GM19455 (cell line): Measurements from ENCODE around the gene NXNL1.
"Not testable (repeated sequence)": the region's sequence is repeated elsewhere in the genome, so short reads cannot be mapped to it uniquely, and the experiment has no call there.

Source experiments
- ATAC-seq: cut with Tn5 transposase; IDR thresholded peaks from one replicate; pipeline ENCODE4 v1.9.1; 2021; ENCODE audit not compliant: unreplicated experiment

The NXNL1 gene

GRCh38 chr19:17486545-17487240 lies 26.0 kb upstream of the NXNL1 start:
- no peak for ATAC-seq

GRCh38 chr19:17484520-17485185 lies 23.9 kb upstream of the NXNL1 start:
- no peak for ATAC-seq

- no peak for ATAC-seq
These were observed 22.9 kb upstream of the NXNL1 start for GRCh38 chr19:17483605-17484002.

- no peak for ATAC-seq
These were observed 22.3 kb upstream of the NXNL1 start for GRCh38 chr19:17482877-17483604.

GRCh38 chr19:17481986-17482385 lies 21.3 kb upstream of the NXNL1 start:
- ATAC-seq: no peak

- ATAC-seq: no peak
These were observed 18.6 kb upstream of the NXNL1 start for GRCh38 chr19:17479325-17479791.

DNA sequence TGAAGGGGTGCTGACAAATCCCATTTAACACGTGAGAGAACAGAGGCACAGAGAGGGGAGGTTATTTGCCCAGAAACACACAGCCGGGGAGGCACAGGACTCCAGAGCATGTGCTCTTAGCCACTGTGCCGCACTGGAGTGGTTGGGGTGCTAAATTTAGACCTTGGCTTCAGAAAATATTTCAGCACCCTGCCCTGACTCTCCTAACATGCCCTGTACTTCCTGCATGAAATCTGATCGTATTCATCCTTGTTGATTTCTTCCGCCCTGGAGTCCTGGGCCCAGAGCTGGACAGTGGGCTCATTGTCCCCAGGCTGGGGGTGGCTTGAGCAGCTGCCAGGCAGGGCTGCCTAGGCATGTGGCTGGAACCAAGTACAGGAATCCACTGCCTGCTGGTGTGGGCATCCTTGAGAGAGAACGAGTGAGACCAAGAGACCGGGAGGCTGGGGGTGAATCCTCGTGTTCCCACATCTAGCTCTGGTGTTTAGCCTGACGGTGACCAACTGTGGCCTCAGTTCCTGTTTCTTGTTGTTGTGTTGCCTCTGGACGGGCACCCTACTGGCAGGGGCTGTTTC lies 14.9 kb upstream of the NXNL1 start:
- no peak for ATAC-seq

GRCh38 chr19:17475011-17475540 lies 14.3 kb upstream of the NXNL1 start:
- not testable (repeated sequence) for ATAC-seq

GRCh38 chr19:17473041-17473440 lies 12.3 kb upstream of the NXNL1 start:
- no peak for ATAC-seq

- no peak for ATAC-seq
These were observed 10.8 kb upstream of the NXNL1 start for GRCh38 chr19:17471410-17472125.

DNA sequence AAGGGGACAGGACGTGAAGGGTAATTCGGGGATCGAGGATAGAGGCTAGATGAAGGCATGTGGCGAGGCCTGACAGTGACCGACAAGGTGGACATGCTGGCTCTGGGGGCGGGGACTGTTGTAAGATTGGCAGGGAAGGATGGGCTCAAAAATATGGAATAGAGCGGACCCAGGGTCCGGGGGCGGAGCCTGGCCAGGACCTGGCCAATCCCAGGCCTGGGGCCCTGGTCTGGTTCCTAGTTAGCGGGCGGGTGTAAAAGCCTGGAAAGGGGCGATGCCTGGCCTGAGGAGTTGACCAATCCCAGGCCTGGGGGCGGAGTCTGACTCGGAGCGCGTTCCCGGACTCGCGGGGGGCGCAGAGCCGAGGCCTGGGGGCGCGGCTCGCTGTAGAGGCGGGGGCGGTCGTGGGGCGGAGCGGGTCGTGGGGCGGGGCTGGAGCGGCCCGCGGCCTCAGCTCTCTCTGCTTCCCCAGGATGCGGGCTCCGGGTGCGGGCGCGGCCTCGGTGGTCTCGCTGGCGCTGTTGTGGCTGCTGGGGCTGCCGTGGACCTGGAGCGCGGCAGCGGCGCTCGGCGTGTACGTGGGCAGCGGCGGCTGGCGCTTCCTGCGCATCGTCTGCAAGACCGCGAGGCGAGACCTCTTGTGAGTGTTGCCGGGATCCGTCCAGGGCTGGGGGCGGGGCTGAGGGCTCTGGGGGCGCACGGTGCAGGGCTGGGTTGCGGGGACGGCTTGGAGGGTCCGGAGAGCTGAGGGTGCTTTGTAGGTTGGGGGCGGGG lies 9.5 kb upstream of the NXNL1 start, which contains the start of gene SLC27A1:
Gene SLC27A1, plus strand, starts transcription at position 457 of the 774 bp plus-strand sequence. Its CDS starts 17 bp downstream, at position 474.
- ATAC-seq: peak; percentile 81

DNA sequence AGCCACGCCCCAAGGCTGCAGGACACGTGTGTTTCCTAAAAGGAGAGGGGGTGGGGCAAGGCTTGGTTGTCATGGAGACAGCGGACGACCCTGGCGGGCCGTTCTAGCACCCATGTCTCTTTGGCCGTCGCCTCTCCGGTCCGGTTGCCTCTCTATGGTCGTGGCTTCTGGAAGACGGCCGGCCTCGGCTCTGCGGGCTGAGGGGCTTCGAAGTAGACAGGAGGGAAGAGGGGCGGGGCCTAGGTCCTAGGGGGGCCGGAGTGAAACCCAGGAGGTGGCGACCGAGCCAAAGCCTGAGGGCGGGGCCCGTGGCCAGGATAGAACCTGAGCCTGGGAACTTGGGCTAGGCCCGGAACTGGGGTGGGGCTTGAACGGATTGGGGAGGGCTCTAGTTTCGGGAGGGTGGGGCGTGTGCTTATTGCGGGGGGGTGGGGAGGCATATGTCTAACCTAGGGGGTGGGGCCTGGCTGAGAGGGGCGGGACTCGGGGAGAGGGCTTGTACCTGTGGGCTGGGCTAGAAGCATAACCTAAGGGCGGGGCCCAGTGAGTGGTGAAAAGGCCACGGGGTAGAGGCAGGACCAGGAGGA lies 8.8 kb upstream of the NXNL1 start:
- ATAC-seq: peak; percentile 49

DNA sequence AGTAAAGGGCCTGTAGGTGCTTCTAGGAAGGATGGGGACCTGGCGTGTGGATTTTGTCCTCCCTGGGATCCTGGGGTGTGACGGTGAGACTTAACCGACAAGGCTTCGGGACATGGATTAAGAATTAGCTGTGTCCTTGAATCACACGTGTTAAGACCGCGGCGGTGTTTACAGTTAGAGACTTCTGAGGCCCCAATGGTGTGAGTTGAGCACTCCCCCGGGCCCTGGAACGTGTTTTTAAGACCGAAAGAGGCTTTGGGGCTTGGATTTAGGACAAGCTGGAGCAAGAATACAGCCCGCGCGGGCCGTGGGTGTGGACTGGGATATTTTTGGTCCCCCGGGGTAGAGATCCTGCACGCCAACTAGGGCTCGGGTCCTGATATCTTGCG lies 8.4 kb upstream of the NXNL1 start:
- ATAC-seq: no peak

DNA sequence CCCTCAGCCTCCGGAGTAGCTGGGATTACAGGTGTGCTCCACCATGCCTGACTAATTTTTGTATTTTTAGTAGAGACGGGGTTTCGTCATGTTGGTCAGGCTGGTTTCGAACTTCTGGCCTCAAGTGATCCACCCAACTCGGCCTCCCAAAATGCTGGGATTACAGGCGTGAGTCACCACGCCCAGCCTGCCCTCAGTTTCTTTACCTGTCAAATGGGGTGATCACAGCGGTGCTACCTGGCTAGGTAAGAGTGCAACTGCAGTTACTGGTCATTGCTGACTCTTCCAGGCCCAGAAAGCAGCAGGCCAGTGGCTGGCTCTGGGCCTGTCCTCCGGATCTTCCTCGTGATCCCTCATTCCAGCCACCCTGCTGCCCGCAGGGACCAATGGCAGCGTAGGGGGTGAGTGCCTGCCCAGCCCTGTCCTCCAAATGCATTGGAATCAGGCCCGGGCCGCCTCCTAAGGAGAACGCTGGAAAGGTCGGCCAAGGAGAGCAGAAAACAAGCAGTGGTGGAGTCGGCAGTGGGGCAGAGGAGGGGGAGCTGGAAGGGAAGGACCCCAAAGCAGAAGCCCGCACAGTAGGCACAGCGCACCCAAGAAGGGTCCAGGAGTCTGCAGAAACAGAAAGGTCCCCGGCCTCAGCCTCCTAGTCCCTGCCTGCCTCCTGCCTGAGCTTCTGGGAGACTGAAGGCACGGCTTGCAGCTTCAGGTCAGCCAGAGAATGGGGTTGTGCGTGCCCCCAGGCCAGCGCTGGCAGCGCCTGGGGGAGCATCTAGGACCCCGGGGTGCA lies 7.8 kb upstream of the NXNL1 start:
- ATAC-seq: no peak

DNA sequence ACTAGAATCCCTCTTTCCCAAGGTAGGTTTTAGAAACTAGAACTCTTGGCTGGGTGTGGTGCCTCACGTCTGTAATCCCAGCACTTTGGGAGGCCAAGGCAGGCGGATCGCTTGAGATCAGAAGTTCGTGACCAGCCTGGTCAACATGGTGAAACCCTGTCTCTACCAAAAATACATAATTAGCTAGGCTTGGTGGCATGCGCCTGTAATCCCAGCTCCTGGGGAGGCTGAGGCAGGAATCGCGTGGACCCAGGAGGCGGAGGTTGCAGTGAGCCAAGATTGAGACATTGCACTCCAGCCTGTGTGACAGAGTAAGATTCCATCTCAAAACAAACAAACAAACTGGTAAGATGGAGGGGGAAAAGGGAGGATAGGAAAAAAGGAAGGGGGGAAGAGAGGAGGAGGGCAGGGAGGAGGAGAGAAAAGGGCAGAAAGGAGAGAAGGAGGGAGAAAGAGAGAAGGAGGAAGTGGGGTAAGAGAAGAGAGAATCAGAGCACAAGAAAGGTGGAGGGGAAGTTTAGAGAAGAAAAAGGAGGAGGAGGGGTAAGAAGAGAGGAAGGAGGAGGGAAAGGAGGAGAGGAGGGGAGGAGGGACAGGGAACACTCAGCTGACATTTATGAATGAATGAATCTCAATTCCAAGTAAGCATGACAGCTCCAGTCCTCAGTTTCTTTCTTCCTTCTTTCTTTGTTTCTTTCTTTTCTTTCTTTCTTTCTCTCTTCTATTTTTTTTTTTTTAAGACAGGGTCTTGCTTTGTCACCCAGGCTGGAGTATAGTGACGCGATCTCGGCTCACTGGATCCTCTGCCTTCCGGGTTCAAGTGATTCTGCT lies 7.0 kb upstream of the NXNL1 start:
- ATAC-seq: no peak

- no peak for ATAC-seq
These were observed 5.7 kb upstream of the NXNL1 start for GRCh38 chr19:17466487-17466850.

- ATAC-seq: no peak
These were observed 1.8 kb downstream of the NXNL1 start for GRCh38 chr19:17458970-17459369.

- no peak for ATAC-seq
These were observed 3.1 kb downstream of the NXNL1 start for GRCh38 chr19:17457616-17458015.
